CD1c-positive myeloid dendritic cell (primary cell): Measurements from ENCODE around the gene BRPF1.
"Not testable (repeated sequence)": the region's sequence is repeated elsewhere in the genome, so short reads cannot be mapped to it uniquely, and the experiment has no call there.

ENCODE experiments used
- DNase-seq: peaks from one replicate; pipeline ENCODE4 v3.0.0-alpha.2; 2016; ENCODE audit errors: extremely low spot score

BRPF1 gene

DNA sequence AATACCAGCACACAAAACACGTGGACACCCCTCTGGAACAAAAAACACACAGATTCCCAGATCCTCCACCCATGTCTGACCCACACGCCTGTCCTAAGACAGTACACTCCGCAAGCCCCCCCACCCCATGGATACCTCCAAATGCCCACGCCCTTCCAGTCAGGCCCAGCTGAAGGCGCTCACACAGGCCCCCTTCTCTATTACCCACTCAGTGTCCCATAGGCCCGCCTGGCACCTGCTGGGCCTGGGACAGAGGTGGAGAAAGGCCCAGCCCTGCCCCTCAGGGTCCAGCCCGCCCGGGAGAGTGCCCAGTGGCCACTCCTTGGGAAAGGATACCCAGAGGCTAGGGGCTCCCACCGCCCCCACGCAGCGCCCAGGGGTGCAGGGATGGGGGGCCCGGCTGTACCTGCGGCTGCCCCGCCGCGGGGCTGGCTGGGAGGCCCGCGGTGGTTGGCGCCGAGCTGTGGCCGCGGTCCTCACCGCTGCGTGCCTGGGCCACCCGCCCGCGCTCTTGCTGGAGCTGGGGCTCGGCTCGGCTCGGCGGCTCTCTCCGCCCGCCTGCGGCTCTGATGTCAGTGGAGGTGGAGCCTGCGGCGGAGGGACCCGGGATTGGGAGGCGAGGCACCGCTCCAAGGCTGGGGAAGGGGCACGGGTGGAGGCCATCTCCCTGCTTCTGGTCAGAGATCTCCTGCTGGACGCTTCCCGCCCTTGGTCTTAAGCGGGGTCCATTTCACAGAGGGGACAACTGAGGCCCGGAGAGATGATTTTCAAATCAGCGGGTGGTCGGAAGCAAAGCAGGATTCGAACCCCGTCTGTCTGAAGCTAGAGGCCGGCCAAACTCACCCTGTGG, 38.1 kb downstream of the BRPF1 start, which contains the start of gene CAMK1:
Gene CAMK1, minus strand, starts transcription at position 522 of the 850 bp plus-strand sequence. CDS start 2,198 bp downstream, outside the sequence.
- DNase-seq, result peak; percentile 78

DNA sequence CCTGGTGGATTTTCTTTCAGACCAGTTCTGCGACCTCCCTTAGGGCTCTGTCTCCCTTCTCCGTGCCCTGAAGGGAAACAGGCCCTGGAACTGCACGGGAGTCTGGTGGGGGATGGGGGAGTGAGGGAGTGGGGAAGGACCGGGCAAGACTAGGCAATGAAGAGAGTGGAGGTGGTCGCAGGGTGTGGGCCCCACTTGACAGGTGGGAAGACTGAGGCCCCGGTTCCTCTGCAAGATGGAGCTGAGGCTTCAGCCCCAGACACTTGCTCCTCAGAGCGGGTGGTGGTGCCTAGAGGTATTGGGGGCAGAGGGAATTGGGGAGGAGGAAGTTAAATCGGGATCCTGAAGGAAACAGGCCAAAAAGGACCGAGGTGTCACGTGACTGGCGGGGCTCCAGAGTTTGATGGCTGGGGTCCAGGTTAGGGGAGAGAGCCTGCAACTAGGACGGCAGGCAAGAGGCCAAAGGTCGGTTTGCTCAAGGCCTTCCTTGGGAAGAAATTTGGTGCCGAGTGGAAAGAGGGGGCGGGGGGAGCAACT, 38.8 kb downstream of the BRPF1 start:
- DNase-seq, result peak; percentile 15

DNA sequence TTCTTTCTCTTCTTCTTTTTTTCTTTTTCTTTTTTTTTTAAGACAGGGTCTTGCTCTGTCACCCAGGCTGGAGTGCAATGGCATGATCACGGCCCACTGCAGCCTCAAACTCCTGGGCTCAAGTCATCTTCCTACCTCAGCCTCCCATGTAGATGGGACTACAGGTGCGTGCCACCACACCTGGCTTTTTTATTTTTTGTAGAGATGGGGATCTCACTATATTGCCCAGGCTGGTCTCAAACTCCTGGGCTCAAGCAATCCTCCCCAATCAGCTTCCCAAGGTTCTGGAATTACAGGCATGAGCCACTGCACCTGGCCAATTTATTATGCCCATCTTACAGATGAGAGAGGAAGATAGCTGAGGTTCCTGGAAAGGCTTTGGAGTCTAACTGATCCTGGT, 39.5 kb downstream of the BRPF1 start:
- not testable (repeated sequence) for DNase-seq

DNA sequence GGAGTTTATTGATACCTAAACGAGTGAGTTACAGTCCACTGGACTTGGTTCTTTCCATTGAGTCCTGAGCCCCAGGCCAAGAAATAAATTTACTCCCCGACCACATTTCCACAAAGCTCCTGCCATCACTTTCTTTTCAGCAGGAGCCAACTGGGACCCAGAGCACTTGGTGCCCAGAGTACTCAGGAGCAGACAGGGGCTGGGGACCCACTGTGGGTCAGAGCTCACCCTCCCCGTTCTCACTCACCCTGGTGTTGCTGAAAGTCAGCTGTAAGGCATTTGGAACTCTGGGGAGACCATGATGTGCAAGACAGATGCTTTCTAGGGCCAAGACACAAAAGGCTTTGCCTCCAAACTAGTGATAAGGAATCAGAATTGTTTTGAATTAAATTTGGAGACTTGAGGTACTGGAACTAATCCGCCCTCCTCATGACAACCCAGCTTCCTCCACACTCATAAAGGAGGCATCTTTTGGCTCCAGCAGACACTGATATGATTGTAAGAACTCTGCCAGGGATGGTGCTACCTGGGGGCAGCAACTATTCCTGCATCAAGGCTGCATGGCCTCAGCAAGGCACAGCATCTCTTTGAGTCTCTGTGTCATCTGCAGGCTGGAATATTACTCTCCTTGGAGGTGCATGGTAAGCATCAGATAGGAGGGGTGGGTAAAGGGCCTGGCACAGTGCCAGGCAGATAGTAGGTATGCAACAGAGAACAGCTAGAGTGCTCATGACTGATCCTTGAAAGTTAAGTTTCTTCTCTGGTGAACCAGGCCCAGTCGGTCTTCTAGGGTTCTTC, 45.6 kb downstream of the BRPF1 start:
- DNase-seq, result no peak

DNA sequence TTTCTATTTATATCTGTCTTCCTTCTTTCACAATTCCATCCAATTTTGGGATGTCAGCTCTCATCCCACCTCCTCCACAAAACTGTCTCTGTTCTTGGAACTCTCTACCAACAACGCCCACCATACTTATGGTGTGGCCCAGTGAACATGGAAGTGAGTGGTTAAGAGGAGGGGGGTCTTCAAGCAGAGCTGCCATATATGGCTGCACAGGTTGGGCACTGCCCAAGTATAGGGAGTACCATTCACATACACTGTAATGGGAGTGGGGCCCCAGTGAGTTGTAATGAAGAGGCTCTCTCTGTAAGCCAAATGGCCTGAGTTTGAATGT, 46.1 kb downstream of the BRPF1 start:
- DNase-seq, result peak; percentile 62

DNA sequence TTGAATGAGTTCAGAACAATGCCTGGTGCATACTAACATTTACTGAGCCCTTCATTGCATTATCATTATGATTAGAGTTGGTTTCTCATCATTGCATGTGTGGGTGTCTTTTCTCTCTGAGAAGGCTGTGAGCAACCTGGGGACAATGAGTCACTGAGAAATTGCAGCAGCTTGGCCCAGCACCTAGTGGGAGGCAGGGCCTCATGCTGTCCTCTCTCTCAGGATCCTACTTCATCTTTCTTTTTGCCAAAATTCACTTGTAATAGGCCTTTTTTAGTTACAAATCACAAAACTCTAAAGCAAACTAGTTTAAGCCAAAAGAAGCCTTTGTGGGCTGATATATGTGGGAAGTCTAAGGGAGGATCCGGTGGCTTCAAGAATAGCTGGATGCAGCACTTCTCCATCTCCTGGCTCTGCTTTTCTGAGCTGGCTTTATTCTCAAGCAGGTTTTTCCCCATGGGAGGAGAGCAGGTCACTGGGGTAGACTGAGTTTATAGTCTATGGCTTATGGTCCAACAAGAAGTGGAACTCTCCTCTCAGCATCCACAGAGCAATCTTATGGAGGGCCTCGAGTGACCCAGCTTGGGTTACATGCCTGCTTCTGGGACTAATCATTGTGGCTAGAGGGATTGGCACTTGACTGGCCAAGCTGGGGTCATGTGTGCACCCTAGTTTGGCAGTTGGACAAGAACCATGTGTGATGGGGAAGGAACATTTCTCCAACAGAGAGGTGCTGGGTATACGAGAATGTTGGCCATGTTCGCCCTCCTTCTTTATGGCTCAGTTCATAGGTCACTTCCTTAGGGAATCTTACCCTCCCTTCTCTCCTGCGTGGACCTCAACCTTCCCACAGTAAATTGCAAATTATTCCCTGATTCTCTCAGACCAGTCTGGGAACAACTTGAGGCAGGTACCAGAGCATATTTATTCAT, 46.9 kb downstream of the BRPF1 start:
- DNase-seq, result peak; percentile 80

DNA sequence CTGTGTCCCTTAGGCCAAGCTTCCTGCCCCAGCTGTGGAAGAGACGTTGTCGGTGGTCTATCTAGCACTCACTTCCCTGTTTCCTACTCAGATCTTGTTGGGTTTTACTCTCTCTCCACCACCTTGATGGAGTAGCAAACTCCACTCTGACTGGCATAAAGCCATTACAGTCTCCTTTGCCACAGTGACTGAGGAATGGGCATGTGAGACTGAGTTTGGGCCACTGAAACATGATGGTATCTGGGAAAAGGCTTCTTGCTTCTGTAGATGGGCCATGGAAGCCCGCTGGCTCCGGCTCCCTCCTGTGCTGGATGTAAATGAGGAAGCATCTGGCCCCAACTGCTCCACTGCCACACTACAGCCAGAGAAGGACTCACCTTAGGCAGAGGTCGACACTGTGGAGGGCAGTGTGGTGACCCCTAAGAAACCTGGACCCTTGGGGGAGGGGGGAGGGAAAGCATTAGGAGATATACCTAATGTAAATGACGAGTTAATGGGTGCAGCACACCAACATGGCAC, 47.6 kb downstream of the BRPF1 start:
- peak; percentile 34 for DNase-seq

DNA sequence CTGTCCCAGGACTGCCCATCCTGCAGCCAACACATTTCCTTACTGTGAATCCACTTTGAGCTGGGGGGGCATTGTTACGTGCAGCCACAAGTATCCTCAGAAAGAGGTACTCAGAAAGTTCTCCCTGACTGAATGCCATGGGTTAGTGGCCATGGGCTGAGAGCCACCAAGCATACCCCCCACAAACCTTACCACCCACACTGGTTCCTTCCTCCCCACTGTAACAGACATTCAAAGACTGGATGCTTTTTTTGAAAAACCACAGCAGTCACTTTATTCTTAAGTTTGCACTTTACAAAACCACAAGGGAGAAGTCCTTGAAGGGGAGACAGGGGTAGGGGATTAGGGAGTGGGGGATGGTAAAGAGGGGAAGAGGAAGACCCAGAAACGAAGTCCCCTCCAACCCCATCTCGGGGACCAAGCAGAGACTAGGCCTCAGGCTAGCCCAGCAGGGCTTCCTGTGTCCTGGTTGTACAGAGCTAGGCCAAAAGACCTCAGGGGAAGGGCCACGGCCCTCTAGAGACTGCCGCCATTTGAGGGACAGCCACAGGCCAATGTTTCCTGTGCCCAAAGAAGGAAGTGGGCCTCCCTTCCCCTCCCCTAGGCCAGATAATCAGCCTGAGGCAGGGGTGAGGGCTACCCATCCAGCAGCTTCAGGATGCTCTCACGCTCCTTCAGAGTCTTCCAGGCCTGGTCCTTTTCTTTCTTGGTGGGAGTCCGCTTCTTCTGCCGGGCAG, 48.4 kb downstream of the BRPF1 start:
- peak; percentile 76 for DNase-seq

DNA sequence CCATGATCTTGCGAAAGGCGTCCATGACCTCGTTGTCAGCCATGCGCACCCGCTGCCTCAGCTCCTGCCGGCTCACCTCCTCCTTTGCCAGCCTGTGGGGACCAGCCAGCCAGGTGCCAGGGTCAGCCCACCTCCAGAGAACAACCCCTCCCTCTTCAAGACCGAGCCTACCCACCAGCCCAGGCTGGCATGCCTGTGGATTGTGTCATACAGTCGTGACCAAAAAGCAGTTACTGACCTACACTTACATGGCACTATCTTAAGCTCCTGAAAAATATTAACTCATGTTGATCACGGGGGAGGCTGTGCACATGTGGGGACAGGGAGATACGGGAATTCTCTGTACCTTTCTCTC, 48.9 kb downstream of the BRPF1 start:
- DNase-seq, result no peak

DNA sequence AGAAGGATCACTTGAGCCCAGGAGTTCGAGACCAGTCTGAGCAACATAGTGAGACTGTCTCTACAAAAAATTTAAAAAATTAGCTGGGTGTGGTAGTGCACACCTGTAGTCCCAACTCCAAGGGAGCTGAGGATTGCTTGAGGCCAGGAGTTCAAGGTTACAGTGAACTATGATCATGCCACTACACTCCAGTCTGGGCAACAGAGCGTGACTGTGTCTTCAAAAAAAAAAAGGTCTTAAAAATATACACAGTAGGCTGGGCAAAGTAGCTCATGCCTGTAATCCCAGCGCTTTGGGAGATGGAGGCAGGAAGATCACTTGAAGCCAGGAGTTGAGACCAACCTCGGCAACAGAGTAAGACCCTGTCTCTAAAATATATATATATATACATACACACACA, 49.4 kb downstream of the BRPF1 start:
- DNase-seq, result no peak

DNA sequence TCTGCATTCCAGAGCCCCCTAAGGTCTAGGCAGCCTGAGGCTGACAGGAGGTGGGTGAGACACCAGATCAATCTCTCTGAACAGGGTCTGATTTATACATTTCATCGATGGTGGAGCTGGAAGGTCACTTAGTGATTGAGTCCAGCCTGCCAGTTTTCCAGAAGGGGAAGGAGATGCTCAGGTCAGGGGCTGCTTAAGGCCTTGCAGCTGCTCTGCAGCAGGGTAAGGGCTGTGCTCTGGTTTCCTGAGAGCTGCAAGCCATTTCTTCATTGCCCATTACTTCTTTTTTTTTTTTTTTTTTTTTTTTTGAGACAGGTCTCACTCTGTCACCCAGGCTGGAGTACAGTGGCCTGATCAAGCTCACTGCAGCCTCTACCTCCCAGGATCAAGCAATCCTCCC, 50.0 kb downstream of the BRPF1 start:
- DNase-seq, result no peak

DNA sequence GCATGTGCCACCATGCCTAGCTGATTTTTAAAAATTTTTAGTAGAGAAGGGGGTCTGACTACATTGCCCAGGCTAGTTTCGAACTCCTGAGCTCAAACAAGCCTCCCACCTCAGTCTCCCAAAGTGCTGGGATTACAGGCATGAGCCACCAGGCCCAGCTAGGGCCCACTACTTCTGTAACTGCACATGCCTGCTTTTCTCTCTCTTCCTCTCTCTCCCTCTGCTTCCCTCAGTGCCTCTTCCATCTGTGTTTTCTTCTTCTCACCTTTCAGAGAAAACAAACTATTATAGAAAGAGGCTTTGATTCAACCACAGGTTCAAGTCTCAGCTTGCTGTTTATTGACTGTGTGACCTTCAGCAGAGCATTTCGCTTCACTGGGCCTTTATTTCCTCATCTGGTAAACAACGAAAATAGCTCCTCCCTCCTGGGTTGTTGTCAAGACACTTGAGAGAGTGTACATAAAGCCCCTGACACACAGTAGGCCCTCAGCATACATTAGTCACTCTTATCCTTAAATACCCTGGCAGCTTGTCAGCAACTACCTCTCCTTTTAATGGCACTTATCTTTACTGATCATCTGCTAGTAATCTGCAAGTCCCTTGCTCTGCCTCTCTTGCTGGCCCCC, 50.6 kb downstream of the BRPF1 start:
- DNase-seq, result no peak

DNA sequence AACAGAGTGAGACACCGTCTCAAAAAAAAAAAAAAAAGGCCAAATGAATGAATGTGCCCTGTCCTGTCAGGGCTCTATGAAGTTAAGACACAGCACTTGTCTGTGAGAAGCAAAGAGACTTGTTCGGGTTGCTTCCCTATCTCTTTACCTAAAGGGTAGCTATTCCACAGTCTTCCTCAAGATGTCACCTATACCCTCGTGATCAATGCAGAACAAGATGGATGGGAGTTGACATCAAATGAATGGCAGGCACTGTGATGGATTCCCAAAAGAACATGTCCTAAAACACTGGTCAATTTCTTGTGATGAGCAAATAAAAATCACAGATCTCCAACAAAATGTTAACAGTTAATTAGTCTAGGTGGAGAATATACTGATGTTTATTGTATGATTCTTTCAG, 51.2 kb downstream of the BRPF1 start:
- DNase-seq, result no peak

DNA sequence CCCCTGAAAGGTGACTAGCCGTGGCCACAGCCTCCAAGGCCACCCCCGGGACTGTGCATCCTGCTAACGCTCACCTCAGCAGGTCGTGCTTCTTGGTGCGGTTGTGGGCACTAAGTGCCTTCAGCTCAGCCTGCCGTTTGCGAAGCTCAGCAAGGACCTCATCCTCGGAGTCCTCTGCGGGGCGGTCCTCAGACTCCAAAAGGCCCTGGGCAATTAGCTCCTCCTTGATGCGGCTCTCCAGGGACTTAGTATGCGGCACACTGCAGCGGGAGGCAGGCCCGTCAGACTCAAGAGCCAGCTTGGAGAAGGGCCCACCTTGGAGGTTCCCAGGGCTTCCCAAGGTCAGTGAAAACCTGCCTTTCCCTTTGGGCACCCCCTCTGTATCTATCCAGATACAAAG, 52.4 kb downstream of the BRPF1 start:
- no peak for DNase-seq

DNA sequence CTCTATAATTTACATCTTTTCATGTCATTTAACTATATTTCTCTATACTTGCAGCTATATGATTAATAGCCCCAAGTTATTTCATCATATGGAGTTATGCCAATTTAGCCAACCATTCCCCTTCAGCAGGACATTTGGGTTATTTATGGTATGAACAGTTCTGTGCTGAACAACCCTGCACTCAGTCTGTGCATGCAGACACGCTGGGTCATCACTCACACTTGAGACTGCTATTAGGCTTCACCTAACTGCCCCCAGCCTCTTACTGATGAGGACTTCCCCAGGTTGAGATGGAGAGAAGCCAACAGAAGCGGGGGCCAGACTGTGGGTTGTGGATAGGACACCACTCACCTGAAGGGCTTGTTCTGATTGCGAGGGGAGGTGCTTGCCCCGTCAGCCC, 53.4 kb downstream of the BRPF1 start:
- DNase-seq, result no peak

DNA sequence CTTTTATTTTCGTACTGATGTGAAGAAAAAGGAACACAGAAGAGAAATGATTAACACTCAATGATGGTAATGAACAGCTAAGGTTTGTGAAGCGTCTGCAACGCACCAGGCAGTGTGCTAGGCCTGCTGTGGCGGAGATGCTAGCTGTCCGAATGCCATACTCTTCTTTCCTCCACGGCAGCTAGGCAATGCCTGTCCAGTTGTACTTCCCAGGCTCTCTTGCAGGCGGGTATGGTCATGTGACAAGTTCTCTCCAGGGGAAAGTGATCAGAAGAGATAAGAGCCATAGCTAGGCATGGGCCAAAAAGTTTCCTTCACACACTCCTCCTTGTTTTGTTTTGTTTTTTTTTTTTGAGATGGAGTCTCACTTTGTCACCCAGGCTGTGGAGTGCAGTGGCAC, 54.1 kb downstream of the BRPF1 start:
- no peak for DNase-seq

DNA sequence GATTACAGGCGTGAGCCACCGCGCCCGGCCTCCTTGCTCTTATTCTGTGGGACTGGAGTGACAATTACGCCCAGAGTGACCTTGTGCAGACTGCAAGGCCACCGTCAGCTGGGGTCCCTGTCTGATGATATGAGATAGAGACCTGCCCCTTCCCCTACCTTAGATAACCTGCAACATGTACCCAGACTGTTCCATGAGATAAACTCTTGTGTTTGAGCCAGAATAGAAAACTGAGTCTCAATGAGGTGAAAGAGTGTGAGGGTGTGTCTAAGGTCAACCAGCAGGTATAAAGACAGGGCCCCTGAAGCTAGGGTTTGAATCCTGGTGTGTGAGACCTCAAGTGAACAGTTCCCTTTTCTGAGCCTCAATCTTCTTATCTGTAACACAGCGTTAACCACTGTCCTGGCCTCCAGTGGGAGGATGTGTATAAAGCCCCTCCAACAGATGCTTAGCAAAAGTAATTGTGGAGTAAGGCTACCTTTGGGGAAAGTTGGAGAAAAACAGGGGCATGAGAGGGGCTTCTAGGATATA, 54.7 kb downstream of the BRPF1 start:
- no peak for DNase-seq

DNA sequence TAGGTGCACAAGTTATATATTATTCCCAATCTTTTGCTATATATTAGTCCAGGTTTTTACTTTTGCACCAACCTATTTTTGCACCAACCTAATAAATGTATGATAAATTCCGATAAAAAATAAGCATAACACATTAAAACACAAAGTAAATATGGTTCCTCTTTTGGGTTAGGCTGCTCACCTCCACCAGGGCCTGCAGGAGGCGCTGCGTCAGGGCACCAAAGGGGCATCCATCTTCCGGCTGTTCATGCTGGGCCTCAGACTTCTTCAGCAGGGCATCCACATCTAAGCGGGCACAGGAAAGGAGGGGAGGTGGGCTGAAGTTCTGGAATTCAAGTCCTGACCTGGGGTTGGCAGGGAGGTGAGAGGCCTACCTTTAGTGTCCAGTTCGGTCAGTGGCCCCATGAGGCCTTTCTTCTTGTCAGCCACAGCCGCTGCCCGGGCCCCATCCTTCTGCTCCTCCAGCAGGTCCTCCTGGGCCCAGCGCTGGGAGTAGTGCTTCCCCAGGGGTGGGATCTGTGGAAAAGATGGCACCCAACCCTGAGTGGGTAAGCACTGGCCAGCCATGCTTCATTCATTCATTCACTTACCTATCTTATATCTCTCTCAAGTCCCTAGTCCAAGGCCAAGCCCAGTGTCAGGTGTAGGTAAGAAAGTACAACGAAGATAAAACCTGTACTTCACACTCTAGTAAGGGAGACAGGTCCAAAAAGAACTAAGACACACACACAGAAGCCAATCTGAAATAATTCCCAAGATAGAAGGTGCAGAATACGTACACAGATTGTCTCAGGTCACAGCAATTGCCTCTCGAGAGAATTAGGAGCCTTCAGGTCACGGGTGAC, 55.5 kb downstream of the BRPF1 start:
- DNase-seq, result peak; percentile 33

DNA sequence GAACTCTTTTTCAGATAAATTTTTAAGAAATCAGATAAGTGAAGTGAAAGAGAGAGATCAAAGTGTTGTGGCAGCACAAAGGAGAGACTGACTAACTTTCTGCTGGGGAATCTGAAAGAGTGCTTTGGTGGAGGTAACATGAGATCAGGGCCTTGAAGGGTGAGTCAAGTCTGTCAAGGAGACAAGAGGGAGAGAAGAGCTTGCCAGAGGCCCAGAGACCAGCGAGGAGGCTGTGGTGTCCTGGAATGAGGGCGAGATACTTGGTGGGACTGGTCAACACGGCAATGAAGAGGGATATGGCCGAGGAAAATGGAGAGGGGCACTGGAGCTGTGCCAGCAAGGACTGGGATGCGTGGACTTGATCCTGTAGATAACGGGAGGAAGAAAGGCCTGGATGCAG, 56.2 kb downstream of the BRPF1 start:
- no peak for DNase-seq
